ENCODE data around the gene LRP1B.

LRP1B gene

GRCh38 chr2:141728886-141729285 lies 401.9 kb downstream of the LRP1B start:
- no peak for DNase-seq

DNA sequence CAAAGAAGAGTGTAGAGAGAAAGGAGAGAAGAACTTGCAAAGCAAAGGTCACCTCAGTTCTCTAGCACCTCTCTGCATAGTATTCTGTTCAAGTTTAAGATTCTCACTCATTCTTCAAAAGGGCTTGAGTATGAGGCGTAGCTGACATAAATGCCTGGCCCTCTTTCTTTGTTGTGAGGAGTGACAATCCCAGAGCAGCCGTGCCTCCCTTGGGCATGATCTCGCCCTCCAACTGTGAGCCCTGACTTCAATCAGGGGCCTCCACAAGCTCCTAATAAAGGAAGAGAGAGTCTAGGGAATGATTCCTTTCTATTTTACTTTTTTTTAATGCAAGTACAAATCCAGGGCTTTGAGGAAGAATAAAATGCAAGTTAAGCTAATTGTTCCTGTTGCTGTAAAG lies 402.7 kb downstream of the LRP1B start:
- DNase-seq: no peak

GRCh38 chr2:141724426-141724825 lies 406.4 kb downstream of the LRP1B start:
- no peak for DNase-seq

DNA sequence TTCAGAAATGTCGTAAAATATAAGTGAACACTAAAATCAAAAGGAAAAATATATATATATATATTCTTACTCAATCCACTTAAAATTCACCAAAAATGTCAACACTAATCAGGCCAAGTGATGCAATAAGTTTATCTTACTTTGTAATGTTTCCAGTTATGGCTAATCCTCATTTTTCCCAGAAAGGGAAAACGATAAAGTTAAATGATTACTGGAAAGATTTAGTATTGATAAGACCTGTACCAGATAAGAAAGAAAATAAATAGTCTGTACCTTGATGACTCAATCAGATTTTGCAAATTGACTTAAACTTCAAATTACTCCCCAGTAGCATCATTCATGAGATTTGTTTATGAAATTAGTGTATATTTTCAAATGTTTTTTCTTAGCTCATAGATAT lies 407.0 kb downstream of the LRP1B start:
- no peak for DNase-seq

DNA sequence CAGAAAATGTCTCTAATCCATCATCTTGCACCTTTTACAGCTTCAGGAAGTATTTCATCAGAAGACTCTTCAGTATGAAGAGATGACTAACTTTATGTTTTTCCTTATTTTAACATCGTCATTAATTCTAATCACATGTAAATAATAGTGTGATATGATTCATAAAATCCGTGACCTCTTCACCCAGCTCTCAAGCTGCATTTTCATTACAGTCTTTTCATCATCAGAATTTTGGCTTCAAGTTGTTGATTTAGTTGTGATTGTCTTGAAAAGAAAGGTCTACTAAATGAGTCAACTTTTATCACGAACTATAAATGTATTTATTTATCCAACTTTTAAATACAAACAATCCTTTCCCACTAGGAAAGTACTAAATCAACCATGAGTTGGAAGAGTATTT lies 410.3 kb downstream of the LRP1B start:
- no peak for DNase-seq

GRCh38 chr2:141714496-141714895 lies 416.3 kb downstream of the LRP1B start:
- DNase-seq: no peak

GRCh38 chr2:141711627-141712026 lies 419.2 kb downstream of the LRP1B start:
- no peak for DNase-seq

- DNase-seq: no peak
These were observed 420.1 kb downstream of the LRP1B start for GRCh38 chr2:141710589-141711239.

- no peak for DNase-seq
These were observed 421.1 kb downstream of the LRP1B start for GRCh38 chr2:141709756-141710155.

DNA sequence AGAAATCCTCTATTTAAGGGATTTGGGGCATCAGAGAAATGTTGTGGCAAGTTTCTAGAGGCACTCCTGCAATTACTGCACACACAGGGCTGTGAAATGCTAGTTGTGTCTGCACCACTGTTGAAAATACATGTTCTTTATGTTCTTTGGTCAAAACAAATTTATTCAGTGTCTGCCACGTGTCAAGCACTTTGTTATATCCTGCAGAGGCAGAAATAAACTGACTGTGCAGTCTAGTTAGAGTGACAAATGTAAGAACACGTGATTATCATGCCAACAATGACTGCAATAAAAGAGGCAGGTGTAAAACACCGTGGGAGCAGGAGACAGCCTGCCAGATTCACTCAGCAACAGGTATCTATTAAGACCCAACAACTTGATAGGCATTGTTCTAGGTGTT lies 423.3 kb downstream of the LRP1B start:
- DNase-seq: no peak

DNA sequence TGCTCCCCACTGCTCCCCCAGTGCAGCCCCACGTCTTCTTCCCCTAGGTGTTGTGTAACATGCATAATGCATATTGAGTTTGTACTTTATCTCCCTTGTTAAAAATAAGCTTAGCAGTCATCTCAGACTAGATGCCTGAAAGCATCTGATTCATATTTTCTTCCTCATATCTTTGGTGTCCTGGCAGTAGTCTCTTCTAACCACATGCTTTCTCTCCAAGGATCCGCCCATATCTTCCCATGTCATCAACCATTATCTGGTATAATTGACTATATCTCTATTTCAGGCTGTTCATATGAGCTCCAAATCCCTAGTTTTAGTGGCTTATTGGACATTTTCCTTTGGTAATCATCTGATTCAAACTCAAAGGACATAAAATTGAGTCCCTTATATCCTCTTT lies 426.3 kb downstream of the LRP1B start:
- DNase-seq: no peak

DNA sequence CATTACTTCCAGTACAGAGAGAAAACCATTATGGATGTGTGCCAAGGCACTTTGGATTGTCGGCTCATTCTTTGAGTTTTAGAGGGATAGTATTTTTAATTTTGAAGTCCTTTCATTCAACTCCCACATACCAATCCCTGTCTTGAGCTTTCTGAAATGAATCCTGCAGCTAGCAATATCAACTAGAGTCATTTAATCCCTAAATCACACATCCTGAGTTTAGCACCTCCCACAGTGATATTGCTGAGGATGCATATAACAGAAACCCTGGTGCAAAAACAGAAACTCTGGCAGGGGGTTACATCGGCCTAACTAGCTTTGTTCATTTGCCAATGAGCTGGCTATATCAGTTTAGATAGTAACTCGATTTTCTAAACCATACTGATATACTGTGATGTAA lies 427.3 kb downstream of the LRP1B start:
- no peak for DNase-seq

GRCh38 chr2:141701618-141702017 lies 429.2 kb downstream of the LRP1B start:
- DNase-seq: no peak

- DNase-seq: no peak
These were observed 431.2 kb downstream of the LRP1B start for GRCh38 chr2:141699573-141699972.

DNA sequence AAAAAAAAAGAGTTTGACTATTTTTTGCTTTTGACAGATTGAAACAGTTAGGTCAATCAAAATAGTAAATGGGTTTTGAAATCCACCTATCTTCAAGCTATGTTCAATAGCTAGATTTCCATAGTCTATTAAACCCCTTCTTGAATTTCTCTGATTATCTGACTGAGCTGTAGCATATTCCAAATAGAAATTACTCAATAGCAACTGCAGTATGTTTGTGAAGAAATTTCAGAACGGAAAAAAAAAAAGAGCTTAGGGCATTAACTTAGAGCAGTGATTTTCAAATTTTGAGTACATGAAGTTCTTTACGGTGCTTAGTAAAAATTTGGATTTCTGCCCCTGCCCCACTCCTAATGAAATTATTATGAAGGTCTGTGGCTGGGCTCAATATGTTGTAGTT lies 432.3 kb downstream of the LRP1B start:
- DNase-seq: no peak

GRCh38 chr2:141697035-141697434 lies 433.8 kb downstream of the LRP1B start:
- DNase-seq: no peak

DNA sequence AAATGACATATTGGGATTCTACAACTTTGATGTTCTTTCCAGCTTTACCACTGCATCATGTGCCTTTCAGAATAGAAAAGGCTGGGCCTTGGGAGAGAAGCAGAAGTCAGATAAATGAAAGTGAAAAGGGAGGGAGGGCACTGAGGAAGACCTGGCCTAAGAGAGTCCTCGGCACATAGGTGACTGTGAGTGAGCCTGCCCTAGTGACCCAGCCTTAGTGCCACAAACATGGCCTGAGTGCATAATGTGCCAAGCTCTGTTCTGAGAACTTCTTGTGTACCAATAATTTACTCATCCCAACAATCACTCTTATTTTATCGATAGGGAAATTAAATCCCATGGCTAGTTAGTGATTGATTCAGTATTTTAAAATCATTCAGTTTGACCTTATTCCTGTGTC lies 436.6 kb downstream of the LRP1B start:
- no peak for DNase-seq

DNA sequence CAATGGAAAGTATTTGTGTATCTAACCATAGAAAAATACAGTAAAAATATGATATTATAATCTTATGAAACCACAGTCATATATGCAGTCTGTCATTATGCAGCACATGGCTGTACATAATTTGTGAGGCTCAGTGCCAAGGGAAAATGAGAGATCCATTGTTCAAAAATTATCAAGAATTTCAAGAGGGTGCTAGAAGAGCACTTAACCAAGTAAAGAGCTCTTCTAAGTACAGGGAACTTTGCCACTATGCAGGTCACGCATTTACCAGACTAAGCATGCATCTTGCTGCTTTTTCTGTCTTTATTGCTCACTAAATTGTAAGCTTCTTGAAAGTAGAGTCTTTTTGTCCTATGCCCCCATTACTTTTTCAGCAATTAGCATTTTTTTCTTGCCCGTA lies 438.0 kb downstream of the LRP1B start:
- DNase-seq: no peak

GRCh38 chr2:141676139-141676538 lies 454.7 kb downstream of the LRP1B start:
- no peak for DNase-seq

DNA sequence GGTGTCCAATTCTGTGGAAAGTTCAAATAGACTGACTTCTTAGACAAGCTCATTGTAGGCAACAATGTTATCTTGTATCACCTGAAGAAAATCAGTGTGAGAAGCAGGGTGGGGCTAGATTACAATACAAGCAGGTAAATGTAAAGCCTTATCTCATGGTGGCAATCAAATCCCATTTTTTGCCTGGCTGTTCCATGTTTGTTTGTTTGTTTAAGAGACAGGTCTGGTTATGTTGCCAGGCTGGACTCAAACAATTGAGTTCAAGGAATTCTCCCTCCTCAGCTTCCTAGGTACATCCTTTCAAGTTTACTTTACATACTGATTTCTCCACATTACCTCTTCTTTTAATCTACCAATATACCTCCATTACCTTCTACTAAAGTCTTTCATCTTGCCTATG lies 464.6 kb downstream of the LRP1B start:
- DNase-seq: no peak

- DNase-seq: no peak
These were observed 470.6 kb downstream of the LRP1B start for GRCh38 chr2:141660232-141660631.

- DNase-seq: no peak
These were observed 476.5 kb downstream of the LRP1B start for GRCh38 chr2:141654311-141654710.

- no peak for DNase-seq
These were observed 477.6 kb downstream of the LRP1B start for GRCh38 chr2:141653184-141653583.

DNA sequence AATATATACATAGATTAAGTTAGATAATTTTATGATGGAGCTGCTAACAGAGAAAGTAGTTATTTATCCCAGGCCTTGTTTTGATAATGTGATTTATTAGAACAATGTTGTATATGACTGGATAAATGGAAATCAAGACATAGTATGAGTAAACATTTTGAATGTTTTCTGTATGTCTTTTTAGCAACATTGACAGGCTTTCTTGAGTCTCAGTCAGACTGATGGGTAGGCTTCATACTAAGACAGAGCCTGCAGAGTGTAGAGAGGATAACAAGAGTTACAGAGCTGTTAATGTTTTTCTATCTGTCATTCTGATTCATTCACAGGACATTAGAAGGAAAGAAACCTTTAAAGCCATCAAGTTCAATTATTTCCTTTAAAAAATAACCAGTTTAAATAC lies 478.5 kb downstream of the LRP1B start:
- no peak for DNase-seq

GRCh38 chr2:141647353-141647752 lies 483.5 kb downstream of the LRP1B start:
- no peak for DNase-seq

- no peak for DNase-seq
These were observed 489.4 kb downstream of the LRP1B start for GRCh38 chr2:141641462-141641861.

Measured in left hindlimb (tissue), 1 donor.